ENCODE data around the gene MORF4L2. TPM values are rescaled to one million over a fixed set of nuclear protein-coding genes. Genes with fewer than 3 reads are reported as not detected.

Gene MORF4L2
- total RNA-seq, 1 donor from 2014 or later: 1,394 TPM

- no peaks in the 10 kb centered on the region for H3K4me1 ChIP-seq
- H4K20me1 ChIP-seq (ENCODE audit: low read depth): no peaks in the 10 kb centered on the region
- no peak overlapping the region for H3K4me3 ChIP-seq
- Mint-ChIP-seq H3K36me3 (no peaks in the 10 kb centered on the region), H3K4me3 (no peak overlapping the region), H3K4me1 (no peaks in the 10 kb centered on the region), H3K9me3 (peaks cover 3% of the 10 kb centered on the region), H3K27me3 (ENCODE audit: insufficient read depth, low read depth) (peaks cover 2% of the 10 kb centered on the region), H3K27ac (no peak overlapping the region)
- no peak overlapping the region for H3K4me2 ChIP-seq
- H2AFZ ChIP-seq (replicated peaks): no peak overlapping the region
- DNase-seq (ENCODE audit: low spot score): no peak
- H3K9me3 ChIP-seq (ENCODE audit: low read depth): no peaks in the 10 kb centered on the region
- H3K79me2 ChIP-seq (ENCODE audit: low read depth): no peaks in the 10 kb centered on the region
- no peak overlapping the region for H3K27ac ChIP-seq
- H3K36me3 ChIP-seq: no peaks in the 10 kb centered on the region
- TF ChIP-seq CTCF (IDR thresholded peaks at IDR 0.05) (no peak), EZH2phosphoT487 (IDR thresholded peaks at IDR 0.05) (no peak), EZH2 (IDR thresholded peaks at IDR 0.05) (no peak)
- H3K27me3 ChIP-seq: no peaks in the 10 kb centered on the region
- no peak overlapping the region for H3K9ac ChIP-seq
- H3F3A ChIP-seq (ENCODE audit: low read depth): no peaks in the 10 kb centered on the region
Observed at GRCh38 chrX:103704863-103705262, 18.4 kb upstream of the MORF4L2 start.

- no peaks in the 10 kb centered on the region for H3K4me1 Mint-ChIP-seq
- Histone ChIP-seq H3K4me2 (no peak overlapping the region), H3K79me2 (ENCODE audit: low read depth) (no peaks in the 10 kb centered on the region), H3K9me3 (ENCODE audit: low read depth) (no peaks in the 10 kb centered on the region), H3K36me3 (no peaks in the 10 kb centered on the region), H3K27me3 (no peaks in the 10 kb centered on the region), H3K4me3 (no peak overlapping the region), H2AFZ (replicated peaks) (no peak overlapping the region), H3K9ac (no peak overlapping the region), H3F3A (ENCODE audit: low read depth) (peaks cover 21% of the 10 kb centered on the region), H3K27ac (no peak overlapping the region), H4K20me1 (ENCODE audit: low read depth) (no peaks in the 10 kb centered on the region), H3K4me1 (peaks cover 10% of the 10 kb centered on the region)
- H3K36me3 Mint-ChIP-seq: no peaks in the 10 kb centered on the region
- H3K9me3 Mint-ChIP-seq: peaks cover 3% of the 10 kb centered on the region
- no peak overlapping the region for H3K4me3 Mint-ChIP-seq
- TF ChIP-seq EZH2phosphoT487 (IDR thresholded peaks at IDR 0.05) (no peak), EZH2 (IDR thresholded peaks at IDR 0.05) (no peak), CTCF (IDR thresholded peaks at IDR 0.05) (no peak)
- no peak overlapping the region for H3K27ac Mint-ChIP-seq
- peaks cover 2% of the 10 kb centered on the region for H3K27me3 Mint-ChIP-seq (ENCODE audit: insufficient read depth, low read depth)
- no peak for DNase-seq (ENCODE audit: low spot score)
Observed at GRCh38 chrX:103699243-103699642, 12.7 kb upstream of the MORF4L2 start.

- no peaks in the 10 kb centered on the region for H3K36me3 Mint-ChIP-seq
- no peak overlapping the region for H3K27ac ChIP-seq
Observed at GRCh38 chrX:103697687-103698086, 11.2 kb upstream of the MORF4L2 start.

GRCh38 chrX:103691059-103691458 is 4.6 kb upstream of the MORF4L2 start:
- no peaks in the 10 kb centered on the region for H3K9me3 Mint-ChIP-seq
- no peaks in the 10 kb centered on the region for H3K27me3 Mint-ChIP-seq (ENCODE audit: insufficient read depth, low read depth)
- no peak overlapping the region for H3K4me2 ChIP-seq
- H3K36me3 ChIP-seq: no peaks in the 10 kb centered on the region
- no peak overlapping the region for H3K27ac Mint-ChIP-seq
- TF ChIP-seq EZH2 (IDR thresholded peaks at IDR 0.05) (no peak), CTCF (IDR thresholded peaks at IDR 0.05) (no peak)
- no peak overlapping the region for H2AFZ ChIP-seq (replicated peaks)
- no peak overlapping the region for H3K9ac ChIP-seq
- no peaks in the 10 kb centered on the region for H3K27me3 ChIP-seq
- no peaks in the 10 kb centered on the region for H3K4me1 ChIP-seq
- H4K20me1 ChIP-seq (ENCODE audit: low read depth): no peaks in the 10 kb centered on the region
- H3K4me3 ChIP-seq: no peak overlapping the region
- no peak overlapping the region for H3K4me3 Mint-ChIP-seq
- no peak for DNase-seq (ENCODE audit: low spot score)
- H3F3A ChIP-seq (ENCODE audit: low read depth): peaks cover 25% of the 10 kb centered on the region
- H3K79me2 ChIP-seq (ENCODE audit: low read depth): peaks cover 4% of the 10 kb centered on the region
- no peaks in the 10 kb centered on the region for H3K9me3 ChIP-seq (ENCODE audit: low read depth)
- H3K36me3 Mint-ChIP-seq: no peaks in the 10 kb centered on the region
- H3K27ac ChIP-seq: no peak overlapping the region
- no peaks in the 10 kb centered on the region for H3K4me1 Mint-ChIP-seq

More at GRCh38 chrX:103697687-103698086, 11.2 kb upstream of the MORF4L2 start:
- Histone ChIP-seq H3K79me2 (ENCODE audit: low read depth) (no peaks in the 10 kb centered on the region), H3K4me1 (peaks cover 10% of the 10 kb centered on the region), H3K9ac (no peak overlapping the region), H3K36me3 (no peaks in the 10 kb centered on the region), H2AFZ (replicated peaks) (no peak overlapping the region), H3F3A (ENCODE audit: low read depth) (peaks cover 21% of the 10 kb centered on the region), H4K20me1 (ENCODE audit: low read depth) (no peaks in the 10 kb centered on the region), H3K4me2 (peak overlapping the region; percentile 31), H3K4me3 (no peak overlapping the region), H3K9me3 (ENCODE audit: low read depth) (no peaks in the 10 kb centered on the region), H3K27me3 (no peaks in the 10 kb centered on the region)
- H3K27me3 Mint-ChIP-seq (ENCODE audit: insufficient read depth, low read depth): peaks cover 2% of the 10 kb centered on the region
- no peak overlapping the region for H3K27ac Mint-ChIP-seq
- no peak for TF ChIP-seq EZH2 (IDR thresholded peaks at IDR 0.05)
- DNase-seq (ENCODE audit: low spot score): peak; percentile 50
- H3K9me3 Mint-ChIP-seq: peaks cover 3% of the 10 kb centered on the region
- no peak overlapping the region for H3K4me3 Mint-ChIP-seq
- no peaks in the 10 kb centered on the region for H3K4me1 Mint-ChIP-seq

All from neural progenitor cell (in vitro differentiated cells).